Measurements from ENCODE around the gene PHF21B. TPM values are rescaled to one million over a fixed set of nuclear protein-coding genes. Genes with fewer than 3 reads are reported as not detected.

PHF21B gene
- total RNA-seq, 1 experiment from 2014 or later: not detected

DNA sequence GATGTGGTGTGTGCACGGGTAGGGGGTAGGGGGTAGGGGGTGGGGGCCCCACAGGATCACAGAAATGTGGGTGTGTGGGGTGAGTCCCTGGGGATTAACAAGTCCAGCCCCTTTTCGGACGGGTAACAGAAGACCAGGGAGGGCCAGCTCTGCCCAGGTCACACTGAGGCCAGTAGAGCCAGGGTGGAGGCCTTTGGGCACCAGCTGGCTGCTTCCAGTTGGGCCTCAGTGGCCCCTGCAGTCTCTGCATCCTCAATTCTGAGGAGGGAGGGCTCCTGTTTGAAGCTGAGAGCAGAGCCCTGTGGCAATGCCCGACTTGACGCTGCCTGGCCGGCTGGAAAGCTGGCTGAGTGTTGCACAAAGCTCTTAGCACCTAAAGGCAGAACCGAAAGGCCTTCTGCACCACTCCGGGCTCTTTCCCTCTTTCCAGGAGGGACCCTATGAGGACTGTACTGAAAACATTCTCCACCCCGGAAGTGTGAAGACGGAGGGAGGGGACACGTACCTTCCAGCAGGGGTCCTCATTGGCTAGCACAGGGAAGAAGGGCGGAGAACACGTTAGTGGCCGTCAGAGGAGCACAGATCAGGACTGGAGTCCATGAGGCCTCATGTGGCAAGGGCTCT is 120.4 kb downstream of the PHF21B start:
- H3K9me3 ChIP-seq: no peaks in the 10 kb centered on the region
- no peak overlapping the region for H3K4me3 ChIP-seq
- H3K36me3 ChIP-seq: no peaks in the 10 kb centered on the region
- no peak for DNase-seq
- no peaks in the 10 kb centered on the region for H3K27me3 ChIP-seq

DNA sequence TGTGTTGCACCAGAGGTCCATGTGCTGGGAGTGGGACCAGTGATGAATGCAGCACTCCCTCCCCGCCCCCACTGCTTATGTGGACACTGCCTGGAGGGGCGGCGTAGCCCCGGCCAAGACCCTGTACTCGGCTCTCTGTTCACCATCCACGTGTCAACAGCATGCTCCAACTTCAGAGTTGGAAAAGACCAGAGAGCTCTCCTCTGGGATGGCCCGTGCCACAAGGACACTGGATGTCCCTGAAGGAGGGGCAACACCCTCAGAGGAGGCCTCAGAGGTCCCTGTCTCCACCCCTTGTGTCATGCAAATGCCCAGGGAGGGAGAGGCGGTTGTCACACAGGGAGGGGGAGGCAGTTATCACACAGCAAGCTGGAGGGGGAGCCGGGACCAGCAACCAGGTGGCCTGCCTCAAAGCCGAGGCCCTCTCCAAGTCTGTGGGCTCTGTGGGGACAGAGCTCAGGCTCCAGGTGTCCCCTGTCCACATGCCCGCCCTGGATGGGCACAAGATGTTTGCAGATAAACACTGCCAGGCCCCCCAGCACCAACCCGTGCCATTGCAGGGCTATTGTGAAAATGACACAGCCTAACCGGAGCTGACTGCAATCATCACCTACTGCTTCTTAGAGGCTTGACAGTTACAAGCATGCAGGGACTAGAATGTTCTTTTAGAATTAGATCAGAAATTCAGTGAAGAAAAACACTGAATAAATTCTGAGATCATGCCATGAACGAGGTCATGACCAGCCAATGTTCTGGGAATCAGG is 121.1 kb downstream of the PHF21B start:
- no peak overlapping the region for H3K4me3 ChIP-seq
- no peaks in the 10 kb centered on the region for H3K9me3 ChIP-seq
- H3K27me3 ChIP-seq: no peaks in the 10 kb centered on the region
- no peaks in the 10 kb centered on the region for H3K36me3 ChIP-seq
- no peak for DNase-seq

DNA sequence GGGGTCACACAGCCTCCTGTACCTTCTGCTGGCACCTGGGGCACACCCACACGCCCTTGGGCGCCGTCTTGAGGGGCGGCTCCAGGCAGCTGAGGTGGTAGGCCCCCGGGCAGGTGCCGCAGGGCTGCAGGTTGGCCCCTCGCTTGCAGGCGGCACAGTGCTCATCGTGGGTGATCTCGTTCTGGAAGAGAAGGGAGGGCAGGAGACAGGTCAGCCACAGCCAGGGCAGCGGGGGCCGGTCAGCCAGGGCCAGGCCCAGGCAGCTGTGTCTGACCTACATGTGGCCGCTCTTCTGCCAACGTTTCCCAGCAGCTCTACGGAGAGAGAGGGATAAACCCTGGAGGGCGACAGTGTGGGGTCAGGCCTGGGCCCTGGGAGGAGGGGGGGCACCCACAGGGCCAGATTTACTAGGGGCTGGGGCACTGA is 121.9 kb downstream of the PHF21B start:
- H3K36me3 ChIP-seq: no peaks in the 10 kb centered on the region
- H3K4me3 ChIP-seq: no peak overlapping the region
- no peak for DNase-seq
- no peaks in the 10 kb centered on the region for H3K27me3 ChIP-seq
- no peaks in the 10 kb centered on the region for H3K9me3 ChIP-seq

DNA sequence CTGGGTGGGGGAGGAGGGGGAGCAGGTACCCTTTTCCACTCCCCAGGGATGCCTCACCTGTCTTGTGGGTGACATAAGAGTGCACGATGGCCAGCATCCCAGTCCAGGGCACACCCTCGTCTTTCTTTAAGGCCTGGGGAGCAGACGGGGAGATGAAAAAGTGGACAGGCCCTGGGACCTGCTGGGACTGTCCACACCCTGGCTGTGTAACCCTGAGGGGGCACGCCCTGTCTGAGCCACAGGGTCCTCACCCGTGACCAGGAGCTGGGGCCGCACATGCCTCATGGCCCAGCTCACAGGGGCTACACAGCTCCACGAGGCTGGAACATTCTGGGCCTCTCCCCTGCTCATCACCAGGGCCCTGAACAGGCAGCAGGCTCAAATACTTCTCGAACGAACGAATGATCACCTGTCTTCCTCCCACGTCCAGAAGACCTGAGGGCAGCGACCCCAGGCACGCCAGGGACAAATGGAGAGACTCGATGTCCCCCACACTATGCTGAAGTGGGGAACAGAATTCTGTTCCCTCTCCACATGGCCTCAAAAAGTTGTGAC is 123.9 kb downstream of the PHF21B start:
- Histone ChIP-seq H3K4me3 (no peak overlapping the region), H3K36me3 (no peaks in the 10 kb centered on the region), H3K9me3 (no peaks in the 10 kb centered on the region), H3K27me3 (peaks cover 6% of the 10 kb centered on the region; the same call in 1 of the 2 replicates)
- DNase-seq: no peak

DNA sequence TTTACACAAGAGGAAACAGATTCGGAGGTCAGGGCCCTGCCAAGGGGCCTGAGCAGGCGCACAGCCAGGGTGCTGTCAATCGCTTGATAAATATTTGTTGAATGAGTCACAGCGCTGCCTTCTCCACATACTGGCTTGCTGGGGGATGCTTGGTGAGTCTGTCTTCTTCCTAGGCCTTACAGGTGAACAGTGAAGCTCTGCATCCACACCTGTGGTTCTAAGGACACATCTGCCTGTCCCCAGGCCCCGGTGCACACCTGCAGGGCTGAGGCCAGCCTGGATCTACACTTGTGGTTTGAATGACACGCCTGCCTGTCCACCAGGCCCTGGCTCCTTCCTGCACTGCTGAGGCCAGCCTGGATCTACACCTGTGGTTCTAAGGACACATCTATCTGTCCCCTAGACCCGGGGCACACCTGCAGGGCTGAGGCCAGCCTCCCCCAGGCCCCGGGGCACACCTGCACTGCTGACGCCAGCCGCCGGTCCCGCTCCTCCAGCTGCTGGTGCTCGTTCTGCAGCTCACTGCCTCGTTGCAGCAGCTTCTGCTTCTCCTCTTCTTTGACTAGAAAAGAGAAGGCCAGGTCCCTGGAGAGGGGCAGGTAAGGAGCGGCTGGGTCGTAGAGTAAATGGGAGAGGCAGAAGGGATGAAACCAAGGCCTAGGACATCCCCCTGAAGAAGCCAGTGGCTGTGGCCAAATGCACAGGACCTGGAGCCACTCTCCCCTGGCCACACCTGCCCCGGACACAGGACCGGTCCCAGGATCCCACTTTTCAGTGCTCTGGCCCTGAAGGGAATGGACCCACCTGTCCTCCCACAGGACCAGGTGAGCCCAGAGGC is 124.6 kb downstream of the PHF21B start:
- Histone ChIP-seq H3K9me3 (no peaks in the 10 kb centered on the region), H3K27me3 (peaks cover 10% of the 10 kb centered on the region; the same call in 1 of the 2 replicates), H3K4me3 (no peak overlapping the region), H3K36me3 (no peaks in the 10 kb centered on the region)
- DNase-seq: no peak

DNA sequence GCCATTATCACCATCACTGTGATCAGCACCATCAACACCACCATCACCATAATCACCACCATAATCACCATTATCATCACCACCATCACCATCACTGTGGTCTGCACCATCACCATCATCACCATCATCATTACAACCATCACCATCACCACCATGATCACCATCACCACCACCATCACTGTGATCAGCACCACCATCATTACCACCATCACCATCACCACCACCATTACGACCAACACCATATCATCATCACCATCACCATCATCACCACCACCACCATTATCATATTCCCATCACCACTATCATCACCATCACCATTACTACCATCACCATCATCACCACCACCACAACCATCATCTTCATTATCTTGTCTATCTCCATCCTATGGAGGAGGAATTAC is 125.2 kb downstream of the PHF21B start:
- no peak overlapping the region for H3K4me3 ChIP-seq
- peaks cover 10% of the 10 kb centered on the region; the same call in 1 of the 2 replicates for H3K27me3 ChIP-seq
- no peak for DNase-seq
- no peaks in the 10 kb centered on the region for H3K36me3 ChIP-seq
- no peaks in the 10 kb centered on the region for H3K9me3 ChIP-seq

DNA sequence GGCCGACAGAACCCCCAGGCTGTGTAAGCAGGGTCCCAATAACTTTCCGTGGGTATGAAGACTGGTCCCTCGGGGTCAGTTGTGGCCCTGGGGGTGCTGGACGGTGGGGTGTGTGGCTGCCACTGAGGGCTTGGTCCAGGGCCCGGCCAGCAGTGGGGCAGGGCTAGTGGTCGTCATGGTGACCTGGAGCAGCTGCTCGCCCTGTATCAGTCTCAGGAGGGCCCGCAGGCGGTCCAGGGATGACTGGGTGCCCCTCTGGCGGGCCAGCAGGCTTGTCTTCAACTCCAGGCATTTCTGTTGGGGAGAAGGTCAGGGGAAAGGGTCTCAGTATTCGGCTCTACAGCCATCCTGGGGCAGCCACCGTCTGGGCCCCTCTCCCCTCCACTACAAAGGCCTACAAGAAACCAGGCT is 126.8 kb downstream of the PHF21B start:
- H3K4me3 ChIP-seq: no peak overlapping the region
- no peaks in the 10 kb centered on the region for H3K9me3 ChIP-seq
- no peaks in the 10 kb centered on the region for H3K36me3 ChIP-seq
- DNase-seq: no peak
- peaks cover 10% of the 10 kb centered on the region; the same call in 1 of the 2 replicates for H3K27me3 ChIP-seq

DNA sequence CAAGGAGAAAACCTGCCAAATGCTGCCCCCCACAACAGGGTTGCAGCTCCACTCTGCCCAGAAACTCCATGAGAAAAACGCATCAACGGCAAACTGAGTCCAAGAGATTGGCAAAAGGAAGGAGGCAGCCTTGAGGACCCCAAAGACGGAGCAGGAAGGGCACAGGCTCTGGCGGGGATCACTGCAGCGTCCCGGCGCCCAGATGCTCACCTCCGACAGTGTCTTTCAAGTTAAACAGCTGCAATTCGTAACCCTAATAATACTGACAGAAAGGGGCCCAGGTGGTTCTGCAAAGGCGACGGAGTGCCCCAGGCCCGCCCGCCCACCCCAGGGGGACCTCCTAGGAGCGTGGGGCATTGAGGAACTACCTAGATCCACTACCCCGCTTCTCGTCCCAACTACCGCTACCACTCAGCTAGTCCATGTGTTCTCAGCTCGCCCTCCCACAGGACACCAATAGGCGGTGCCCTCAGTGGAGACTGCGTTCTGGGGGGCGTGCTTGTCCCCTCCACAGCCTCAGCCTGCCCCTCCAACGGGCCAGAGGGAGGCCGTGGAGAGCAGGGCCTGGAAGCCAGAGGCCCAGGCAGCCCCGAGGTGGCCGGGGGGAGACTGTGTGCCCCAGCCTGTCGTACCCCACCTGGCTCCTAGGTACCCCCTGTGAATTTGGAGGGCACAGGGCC is 127.4 kb downstream of the PHF21B start:
- no peaks in the 10 kb centered on the region for H3K36me3 ChIP-seq
- peaks cover 10% of the 10 kb centered on the region; the same call in 1 of the 2 replicates for H3K27me3 ChIP-seq
- DNase-seq: no peak
- H3K4me3 ChIP-seq: no peak overlapping the region
- no peaks in the 10 kb centered on the region for H3K9me3 ChIP-seq

DNA sequence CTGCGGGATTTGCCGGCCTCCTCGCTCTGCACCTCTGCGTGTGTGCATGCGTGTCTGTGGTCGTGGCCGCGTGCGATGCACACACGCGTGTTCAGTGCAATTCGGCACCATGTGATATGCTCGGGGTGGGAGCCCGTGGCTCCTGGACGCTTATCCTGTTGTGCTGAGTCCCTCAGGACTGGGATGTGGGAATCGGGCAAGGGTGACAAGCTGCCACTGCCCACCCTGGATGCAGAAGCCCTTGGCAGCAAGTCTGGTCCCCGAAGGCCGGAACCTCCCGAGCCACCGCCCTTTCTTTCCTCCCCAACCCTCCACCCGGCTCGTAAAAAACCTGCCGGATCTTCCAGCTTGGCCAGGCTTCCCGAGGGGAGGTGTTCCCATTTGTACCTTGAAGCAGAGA is 128.2 kb downstream of the PHF21B start:
- DNase-seq: no peak
- Histone ChIP-seq H3K9me3 (no peaks in the 10 kb centered on the region), H3K36me3 (no peaks in the 10 kb centered on the region), H3K27me3 (peaks cover 10% of the 10 kb centered on the region; the same call in 1 of the 2 replicates), H3K4me3 (no peak overlapping the region)

DNA sequence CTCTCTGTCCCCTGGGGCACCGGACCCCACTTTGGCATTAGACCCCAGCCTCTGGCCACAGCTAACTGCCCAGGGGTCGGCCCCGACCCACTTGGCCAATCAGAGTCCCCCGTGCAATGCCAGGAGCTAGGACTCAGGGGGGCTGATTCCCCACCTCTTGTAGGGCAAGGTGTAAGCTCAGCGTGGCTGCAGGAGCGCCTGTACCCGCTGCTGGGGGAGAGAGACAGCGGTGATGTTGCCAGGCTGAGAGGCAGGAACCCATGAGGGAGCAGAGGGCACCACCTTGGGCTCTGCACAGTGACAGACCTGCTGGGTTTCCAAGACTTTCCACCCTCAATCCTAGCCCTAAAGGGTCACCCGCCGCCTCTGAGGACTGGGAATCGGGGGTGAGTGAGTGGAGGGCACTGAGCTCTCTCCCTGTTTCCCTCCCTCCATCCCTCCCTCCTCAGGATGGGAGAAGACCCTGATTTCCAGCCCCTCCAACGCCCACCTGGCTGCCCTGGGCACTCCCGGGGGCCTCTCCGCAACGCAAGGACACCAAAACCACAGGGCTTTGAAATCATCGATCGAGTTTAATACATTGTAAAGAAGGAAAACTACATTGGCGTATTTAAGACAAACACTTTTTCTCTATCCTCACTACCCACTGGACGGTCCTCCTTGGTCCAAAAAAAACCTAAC is 129.1 kb downstream of the PHF21B start:
- Histone ChIP-seq H3K9me3 (no peaks in the 10 kb centered on the region), H3K27me3 (peaks cover 10% of the 10 kb centered on the region; the same call in 1 of the 2 replicates), H3K36me3 (no peaks in the 10 kb centered on the region), H3K4me3 (no peak overlapping the region)
- DNase-seq: no peak

DNA sequence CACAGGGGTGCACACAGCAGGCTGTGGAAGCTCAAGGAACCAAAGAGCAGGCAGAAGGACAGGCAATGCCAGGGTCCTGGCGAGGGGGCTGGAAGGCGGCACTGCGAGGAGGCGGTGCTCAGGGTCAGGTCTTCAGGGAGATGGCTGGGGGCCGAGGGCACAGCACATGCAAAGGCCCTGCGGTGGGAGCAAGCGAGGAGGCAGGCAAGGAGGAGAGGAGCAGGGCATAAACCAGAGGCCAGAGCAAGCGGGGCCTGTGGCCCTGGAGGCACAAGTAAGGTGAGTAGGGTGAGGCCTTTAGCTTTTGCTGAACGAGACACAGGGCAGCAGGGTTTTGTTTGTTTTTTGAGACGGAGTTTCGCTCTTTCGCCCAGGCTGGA is 130.5 kb downstream of the PHF21B start:
- Histone ChIP-seq H3K9me3 (no peaks in the 10 kb centered on the region), H3K27me3 (peaks cover 10% of the 10 kb centered on the region; the same call in 1 of the 2 replicates), H3K36me3 (no peaks in the 10 kb centered on the region), H3K4me3 (no peak overlapping the region)
- no peak for DNase-seq

DNA sequence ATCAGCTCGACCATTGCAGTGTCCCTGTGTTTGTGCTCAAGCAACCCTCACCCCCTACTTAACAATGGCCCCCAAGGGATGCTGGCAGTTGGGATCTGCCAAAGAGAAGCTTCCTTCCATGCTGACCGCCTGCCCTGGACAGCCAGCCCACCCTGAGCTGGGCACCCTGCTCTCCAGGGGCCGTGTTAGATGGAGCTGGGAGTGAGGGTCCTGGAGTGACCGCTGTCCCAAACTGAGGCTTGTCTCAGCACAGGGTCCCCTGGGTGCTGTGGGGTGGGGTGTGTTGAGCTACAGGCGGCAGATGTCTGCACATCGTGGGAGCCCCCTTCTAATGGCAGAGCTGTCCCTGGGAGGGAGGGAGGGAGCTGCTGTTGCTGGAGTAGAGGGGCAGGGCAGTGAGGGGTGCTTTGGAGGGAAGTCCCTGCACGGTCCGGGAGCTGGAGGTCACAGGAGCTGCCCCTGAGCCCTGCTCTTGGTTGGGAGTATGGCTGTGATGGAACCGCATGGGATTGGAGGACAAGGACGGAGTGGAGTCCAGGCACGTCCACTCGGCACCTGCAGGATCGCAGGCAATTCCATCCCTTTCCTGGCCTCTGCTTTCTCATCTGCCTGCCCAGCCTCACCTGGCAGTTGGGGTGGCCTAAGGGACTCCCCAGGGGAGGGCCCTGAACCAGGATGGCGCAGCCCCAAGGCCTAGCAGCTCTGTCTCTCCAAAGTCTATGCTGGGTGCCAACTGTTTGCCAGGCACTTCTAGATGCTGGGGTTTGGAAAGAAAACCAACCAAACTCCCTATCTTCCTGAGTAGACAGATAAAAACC is 131.1 kb downstream of the PHF21B start:
- no peak for DNase-seq
- H3K36me3 ChIP-seq: no peaks in the 10 kb centered on the region
- peaks cover 10% of the 10 kb centered on the region; the same call in 1 of the 2 replicates for H3K27me3 ChIP-seq
- no peak overlapping the region for H3K4me3 ChIP-seq
- no peaks in the 10 kb centered on the region for H3K9me3 ChIP-seq

DNA sequence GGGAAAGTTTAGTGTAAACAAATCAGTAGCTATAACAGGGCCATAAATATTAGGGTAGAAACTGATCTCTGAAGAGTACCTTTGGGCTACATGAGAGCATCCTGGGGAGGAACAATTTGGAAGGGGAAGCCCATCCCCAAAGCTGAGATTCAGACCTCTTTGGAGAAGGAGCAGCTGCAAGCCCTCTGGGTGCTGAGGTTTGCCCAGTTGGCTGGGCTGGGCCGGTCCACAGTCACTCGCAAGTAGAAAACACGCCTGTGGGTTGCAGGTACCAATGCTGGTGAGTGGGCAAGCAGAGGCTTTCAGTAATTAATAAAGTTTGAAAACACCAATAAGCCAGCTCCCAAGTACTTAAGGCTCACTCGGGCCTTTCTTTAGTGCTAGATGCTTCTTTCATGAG is 132.9 kb downstream of the PHF21B start:
- Histone ChIP-seq H3K4me3 (no peak overlapping the region), H3K9me3 (no peaks in the 10 kb centered on the region), H3K27me3 (peaks cover 10% of the 10 kb centered on the region; the same call in 1 of the 2 replicates), H3K36me3 (no peaks in the 10 kb centered on the region)
- no peak for DNase-seq

DNA sequence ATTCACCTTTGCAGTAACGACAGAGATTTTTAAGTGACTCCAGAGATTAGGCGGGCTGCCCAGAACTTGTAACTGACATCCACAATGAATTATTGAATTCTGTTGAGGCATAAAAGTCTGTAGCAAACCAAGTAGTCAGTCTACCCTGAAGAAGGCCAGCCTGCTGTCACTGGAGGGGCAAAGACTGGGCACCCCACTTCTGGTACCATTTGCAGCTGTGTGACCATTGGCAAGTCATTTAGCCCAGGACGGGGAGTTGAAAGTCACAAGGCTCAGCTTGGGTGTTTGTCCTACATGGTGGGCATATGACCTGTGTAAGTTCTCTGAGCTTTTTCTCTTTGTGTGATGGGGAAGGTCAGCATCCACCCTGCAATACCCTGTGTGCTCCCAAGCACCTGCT is 138.0 kb downstream of the PHF21B start:
- no peak for DNase-seq
- Histone ChIP-seq H3K36me3 (no peaks in the 10 kb centered on the region), H3K4me3 (no peak overlapping the region), H3K27me3 (no peaks in the 10 kb centered on the region), H3K9me3 (no peaks in the 10 kb centered on the region)

DNA sequence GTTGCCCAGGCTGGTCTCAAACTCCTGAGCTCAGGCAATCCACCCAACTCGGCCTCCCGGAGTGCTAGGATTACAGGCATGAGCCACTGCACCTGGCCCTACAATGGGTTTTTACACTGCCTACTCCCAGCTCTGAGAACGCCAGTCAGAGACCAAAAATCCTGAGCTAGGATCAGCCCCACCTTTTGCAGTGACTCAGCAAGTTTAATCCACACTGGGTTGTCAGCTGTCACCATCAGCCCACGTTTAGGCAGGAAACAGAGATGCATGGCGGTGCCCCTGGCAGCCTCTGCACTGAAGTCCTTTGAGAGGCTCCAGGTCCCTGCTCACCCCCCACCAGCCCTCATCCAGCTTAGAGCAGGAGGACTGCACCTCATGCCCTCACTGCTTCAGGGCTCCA is 139.8 kb downstream of the PHF21B start:
- Histone ChIP-seq H3K27me3 (no peaks in the 10 kb centered on the region), H3K36me3 (no peaks in the 10 kb centered on the region), H3K4me3 (no peak overlapping the region), H3K9me3 (no peaks in the 10 kb centered on the region)
- peak; percentile 16 for DNase-seq

All from MG63 (cell line).